GM18520 (cell line): ENCODE results near the gene SASH1.

ENCODE experiments used
- ATAC-seq: cut with Tn5 transposase; IDR thresholded peaks from one replicate; pipeline ENCODE4 v1.9.1; 2021; ENCODE audit not compliant: unreplicated experiment

The SASH1 gene

GRCh38 chr6:148487461-148487860 is 144.8 kb downstream of the SASH1 start:
- no peak for ATAC-seq

- no peak for ATAC-seq
These were observed 149.1 kb downstream of the SASH1 start for GRCh38 chr6:148491638-148492251.

GRCh38 chr6:148492654-148493290 is 150.1 kb downstream of the SASH1 start:
- ATAC-seq = no peak

- no peak for ATAC-seq
These were observed 150.8 kb downstream of the SASH1 start for GRCh38 chr6:148493424-148493823.

GRCh38 chr6:148494226-148494625 is 151.6 kb downstream of the SASH1 start:
- ATAC-seq = no peak

- ATAC-seq = no peak
These were observed 152.4 kb downstream of the SASH1 start for GRCh38 chr6:148495029-148495428.

- no peak for ATAC-seq
These were observed 154.6 kb downstream of the SASH1 start for GRCh38 chr6:148497257-148497656.

- no peak for ATAC-seq
These were observed 155.1 kb downstream of the SASH1 start for GRCh38 chr6:148497717-148498116.

GRCh38 chr6:148500402-148500801 is 157.8 kb downstream of the SASH1 start:
- ATAC-seq = no peak

GRCh38 chr6:148501178-148501590 is 158.5 kb downstream of the SASH1 start:
- ATAC-seq = no peak

GRCh38 chr6:148502083-148502772 is 159.6 kb downstream of the SASH1 start:
- no peak for ATAC-seq

GRCh38 chr6:148502773-148503135 is 160.1 kb downstream of the SASH1 start:
- ATAC-seq = no peak

- ATAC-seq = no peak
These were observed 161.1 kb downstream of the SASH1 start for GRCh38 chr6:148503703-148504102.

GRCh38 chr6:148507774-148508173 is 165.1 kb downstream of the SASH1 start:
- no peak for ATAC-seq

- no peak for ATAC-seq
These were observed 165.9 kb downstream of the SASH1 start for GRCh38 chr6:148508401-148509041.

GRCh38 chr6:148509119-148509799 is 166.6 kb downstream of the SASH1 start:
- peak; percentile 44 for ATAC-seq

- peak; percentile 44 for ATAC-seq
These were observed 167.4 kb downstream of the SASH1 start for GRCh38 chr6:148509800-148510581.

- ATAC-seq = no peak
These were observed 170.8 kb downstream of the SASH1 start for GRCh38 chr6:148513145-148514071.

- ATAC-seq = no peak
These were observed 171.6 kb downstream of the SASH1 start for GRCh38 chr6:148514091-148514845.
